Activated naive CD4-positive, alpha-beta T cell treated with anti-CD3 and anti-CD28 coated beads, Interleukin-2, amount 10 ng/mL, durations not matched to agents 7 days and 5 days (primary cell): Measurements from ENCODE around the gene EMILIN3.

Experiments used
- CTCF ChIA-PET: fragments of 350-600 bp; sonication (Branson Sonifier 250); formaldehyde crosslinking; loops from one replicate; lab custom pipeline; 2021; ENCODE audit warnings: antibody characterized with exemption; lab: Charles Lee
- DNase-seq: peaks from one replicate; pipeline ENCODE4 v3.0.0-alpha.2; 2020
- H3K27ac Mint-ChIP-seq: one replicate; pipeline ENCODE4 v1.8.0; 2021; ENCODE audit warnings: mild to moderate bottlenecking, moderate library complexity, mixed read lengths
- H3K27me3 Mint-ChIP-seq: one replicate; pipeline ENCODE4 v1.8.0; 2021; ENCODE audit warnings: mild to moderate bottlenecking, mixed read lengths
- H3K36me3 Mint-ChIP-seq: one replicate; pipeline ENCODE4 v1.8.0; 2021; ENCODE audit warnings: mixed read lengths
- H3K4me1 Mint-ChIP-seq: one replicate; pipeline ENCODE4 v1.8.0; 2021; ENCODE audit warnings: mixed read lengths
- H3K4me3 Mint-ChIP-seq: one replicate; pipeline ENCODE4 v1.8.0; 2021; ENCODE audit warnings: mild to moderate bottlenecking, moderate library complexity, mixed read lengths
- H3K9me3 Mint-ChIP-seq: one replicate; pipeline ENCODE4 v1.8.0; 2021; ENCODE audit warnings: mixed read lengths

The EMILIN3 gene

GRCh38 chr20:41336711-41337492 lies 29.7 kb downstream of the EMILIN3 start:
- Mint-ChIP-seq H3K27me3 (peaks cover 40% of the 10 kb centered on the region), H3K4me3 (no peak overlapping the region), H3K27ac (no peak overlapping the region), H3K4me1 (peaks cover 13% of the 10 kb centered on the region), H3K9me3 (no peaks in the 10 kb centered on the region), H3K36me3 (no peaks in the 10 kb centered on the region)
- CTCF ChIA-PET, result interaction anchor here (0.8 to 5.1 kb wide), 6 partner anchors 7 to 345 kb away, joined by 3 to 41 read pairs (median 5); no protein-coding TSS in a partner anchor
- no peak for DNase-seq

GRCh38 chr20:41335591-41335990 lies 31.0 kb downstream of the EMILIN3 start:
- Mint-ChIP-seq H3K4me3 (no peak overlapping the region), H3K4me1 (peaks cover 12% of the 10 kb centered on the region), H3K36me3 (no peaks in the 10 kb centered on the region), H3K27me3 (peaks cover 41% of the 10 kb centered on the region), H3K27ac (no peak overlapping the region), H3K9me3 (no peaks in the 10 kb centered on the region)
- DNase-seq, result no peak
- CTCF ChIA-PET, result no interaction called here

DNA sequence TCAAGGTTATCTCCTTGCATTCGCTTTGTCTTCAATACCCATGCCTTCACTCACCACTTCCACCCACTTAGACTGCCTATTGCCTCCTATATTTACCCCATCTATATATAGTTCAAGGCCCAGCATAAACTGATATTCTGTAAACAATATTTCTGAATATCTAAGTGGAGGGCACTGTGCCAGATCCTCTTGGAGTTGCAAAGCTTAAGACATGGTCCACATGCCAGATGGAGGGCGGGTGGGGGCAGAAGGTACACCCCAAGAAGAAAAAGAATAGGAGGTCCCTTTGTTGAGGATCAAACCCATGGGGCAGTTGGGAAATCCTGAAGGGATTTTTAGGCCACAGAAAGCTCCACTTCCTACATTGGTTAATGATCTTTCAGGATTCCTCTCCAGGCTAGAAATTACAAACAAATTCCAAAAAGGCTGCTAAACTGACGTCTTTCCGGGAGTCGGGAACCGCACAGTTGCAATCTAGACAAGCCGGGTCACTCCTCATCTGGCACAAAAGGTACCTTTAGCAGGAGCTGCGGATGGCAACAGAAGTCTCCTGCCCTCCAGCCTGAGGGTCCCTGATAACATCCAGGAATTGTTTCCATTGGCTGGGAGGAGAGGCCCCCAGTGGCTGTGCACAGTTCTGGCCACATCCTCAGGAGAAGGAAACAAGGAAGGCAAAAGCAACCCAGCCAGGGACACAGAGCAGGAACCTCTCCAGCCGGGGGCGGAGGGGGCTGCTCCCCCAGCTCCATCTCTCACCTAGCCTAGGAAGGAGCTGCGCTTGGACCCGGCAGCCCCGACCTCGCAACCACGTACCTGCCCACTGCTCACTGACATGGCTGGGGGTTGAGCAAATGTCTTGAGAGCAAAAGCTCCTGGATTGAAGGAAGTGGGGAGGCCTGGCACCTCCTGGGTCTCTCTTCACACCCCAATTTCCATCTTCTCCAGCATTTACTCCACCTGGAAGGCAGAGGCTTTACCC lies 31.9 kb downstream of the EMILIN3 start:
- Mint-ChIP-seq H3K36me3 (no peaks in the 10 kb centered on the region), H3K4me3 (no peak overlapping the region), H3K4me1 (peaks cover 6% of the 10 kb centered on the region), H3K9me3 (no peaks in the 10 kb centered on the region), H3K27me3 (peaks cover 37% of the 10 kb centered on the region), H3K27ac (no peak overlapping the region)
- CTCF ChIA-PET, result interaction anchor here (1.2 kb wide), 1 partner anchor 76 kb away, joined by 3 read pairs; no protein-coding TSS in a partner anchor
- no peak for DNase-seq

- no peak for DNase-seq
- Mint-ChIP-seq H3K9me3 (no peaks in the 10 kb centered on the region), H3K27me3 (peaks cover 34% of the 10 kb centered on the region), H3K4me3 (no peak overlapping the region), H3K4me1 (peaks cover 10% of the 10 kb centered on the region), H3K27ac (no peak overlapping the region), H3K36me3 (no peaks in the 10 kb centered on the region)
- CTCF ChIA-PET, result interaction anchor here (1.0 to 1.2 kb wide), 2 partner anchors 77 to 101 kb away, joined by 3 read pairs; no protein-coding TSS in a partner anchor
Measured at GRCh38 chr20:41334036-41334435, 32.6 kb downstream of the EMILIN3 start.

GRCh38 chr20:41331731-41332130 lies 34.9 kb downstream of the EMILIN3 start:
- CTCF ChIA-PET, result interaction anchor here (0.9 kb wide), 1 partner anchor 174 kb away, joined by 3 read pairs; no protein-coding TSS in a partner anchor
- Mint-ChIP-seq H3K4me1 (peaks cover 13% of the 10 kb centered on the region), H3K4me3 (no peak overlapping the region), H3K36me3 (no peaks in the 10 kb centered on the region), H3K27me3 (peaks cover 25% of the 10 kb centered on the region), H3K9me3 (no peaks in the 10 kb centered on the region), H3K27ac (no peak overlapping the region)
- DNase-seq, result no peak

GRCh38 chr20:41330941-41331340 lies 35.7 kb downstream of the EMILIN3 start:
- H3K4me1 Mint-ChIP-seq, result peaks cover 13% of the 10 kb centered on the region
- CTCF ChIA-PET, result interaction anchor here (0.9 to 1.9 kb wide), 2 partner anchors 173 to 196 kb away, joined by 3 to 15 read pairs; no protein-coding TSS in a partner anchor
- H3K4me3 Mint-ChIP-seq, result no peak overlapping the region
- no peak overlapping the region for H3K27ac Mint-ChIP-seq
- DNase-seq, result no peak
- peaks cover 25% of the 10 kb centered on the region for H3K27me3 Mint-ChIP-seq
- no peaks in the 10 kb centered on the region for H3K9me3 Mint-ChIP-seq
- no peaks in the 10 kb centered on the region for H3K36me3 Mint-ChIP-seq

- DNase-seq, result no peak
- CTCF ChIA-PET, result interaction anchor here (0.6 to 1.9 kb wide), 3 partner anchors 8 to 196 kb away, joined by 4 to 15 read pairs (median 5); no protein-coding TSS in a partner anchor
- H3K27ac Mint-ChIP-seq, result no peak overlapping the region
Measured at GRCh38 chr20:41330343-41330720, 36.3 kb downstream of the EMILIN3 start.

DNA sequence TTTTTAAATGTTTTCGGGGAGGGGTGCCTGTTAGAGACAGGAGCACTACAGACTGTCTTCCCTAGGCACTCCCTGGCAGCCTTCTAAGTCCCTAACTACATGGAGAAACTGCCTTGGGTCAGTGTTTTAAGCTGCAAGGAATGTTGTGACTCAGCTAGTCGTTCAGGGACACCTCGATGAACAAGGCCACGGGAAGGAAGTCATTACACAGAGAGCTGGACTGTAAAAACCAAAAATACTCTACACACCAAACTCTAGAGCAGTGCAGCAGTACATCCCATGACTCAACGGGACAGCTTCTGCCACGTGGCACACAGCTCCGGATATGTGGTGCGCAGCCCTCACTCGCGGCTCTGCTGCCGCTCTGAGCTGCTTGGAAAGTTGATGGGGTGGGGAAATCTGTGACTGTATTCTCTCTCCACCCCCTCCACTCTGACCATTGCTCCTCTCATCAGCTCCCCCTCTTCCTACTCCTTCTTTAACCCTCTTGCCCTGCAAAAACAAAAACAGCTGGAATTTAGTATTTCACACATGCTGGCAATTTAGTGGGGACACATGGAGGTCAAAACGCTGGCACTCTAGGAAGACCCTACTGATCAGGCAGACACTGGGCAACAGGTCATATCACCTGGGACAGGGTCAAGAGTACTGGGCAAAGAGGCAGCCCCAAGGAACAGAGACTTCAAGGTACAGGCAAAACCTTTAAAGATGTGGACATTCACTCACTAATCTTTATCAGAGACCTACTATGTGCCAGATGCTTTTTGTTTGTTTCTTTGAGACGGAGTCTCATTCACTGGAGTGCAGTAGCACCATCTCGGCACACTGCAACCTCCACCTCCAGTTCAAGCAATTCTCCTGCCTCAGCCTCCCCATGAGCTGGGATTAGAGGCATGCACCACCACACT lies 36.9 kb downstream of the EMILIN3 start:
- no peaks in the 10 kb centered on the region for H3K9me3 Mint-ChIP-seq
- no peak overlapping the region for H3K27ac Mint-ChIP-seq
- peaks cover 12% of the 10 kb centered on the region for H3K27me3 Mint-ChIP-seq
- no peaks in the 10 kb centered on the region for H3K36me3 Mint-ChIP-seq
- H3K4me3 Mint-ChIP-seq, result no peak overlapping the region
- H3K4me1 Mint-ChIP-seq, result peaks cover 13% of the 10 kb centered on the region
- CTCF ChIA-PET, result interaction anchor here (0.6 to 1.9 kb wide), 5 partner anchors 8 to 195 kb away, joined by 3 to 15 read pairs (median 4); no protein-coding TSS in a partner anchor
- DNase-seq, result peak; percentile 69

More at GRCh38 chr20:41330343-41330720, 36.3 kb downstream of the EMILIN3 start:
- no peaks in the 10 kb centered on the region for H3K36me3 Mint-ChIP-seq
- H3K4me3 Mint-ChIP-seq, result no peak overlapping the region
- H3K4me1 Mint-ChIP-seq, result peaks cover 13% of the 10 kb centered on the region
- H3K9me3 Mint-ChIP-seq, result no peaks in the 10 kb centered on the region
- peaks cover 19% of the 10 kb centered on the region for H3K27me3 Mint-ChIP-seq

GRCh38 chr20:41327178-41327577 lies 39.4 kb downstream of the EMILIN3 start:
- H3K36me3 Mint-ChIP-seq, result no peaks in the 10 kb centered on the region
- no peak overlapping the region for H3K4me3 Mint-ChIP-seq
- DNase-seq, result no peak
- CTCF ChIA-PET, result interaction anchor here (1.2 kb wide), 1 partner anchor 12 kb away, joined by 6 read pairs; no protein-coding TSS in a partner anchor
- no peak overlapping the region for H3K27ac Mint-ChIP-seq
- H3K4me1 Mint-ChIP-seq, result peaks cover 13% of the 10 kb centered on the region
- H3K27me3 Mint-ChIP-seq, result peaks cover 5% of the 10 kb centered on the region
- no peaks in the 10 kb centered on the region for H3K9me3 Mint-ChIP-seq

- CTCF ChIA-PET, result no interaction called here
- Mint-ChIP-seq H3K27ac (no peak overlapping the region), H3K4me3 (no peak overlapping the region), H3K27me3 (peaks cover 18% of the 10 kb centered on the region), H3K36me3 (no peaks in the 10 kb centered on the region), H3K9me3 (no peaks in the 10 kb centered on the region), H3K4me1 (peaks cover 20% of the 10 kb centered on the region)
- no peak for DNase-seq
Measured at GRCh38 chr20:41320976-41321375, 45.6 kb downstream of the EMILIN3 start.

- Mint-ChIP-seq H3K4me1 (peaks cover 23% of the 10 kb centered on the region), H3K9me3 (no peaks in the 10 kb centered on the region), H3K27ac (no peak overlapping the region), H3K4me3 (no peak overlapping the region), H3K27me3 (peaks cover 18% of the 10 kb centered on the region), H3K36me3 (no peaks in the 10 kb centered on the region)
- no peak for DNase-seq
- CTCF ChIA-PET, result no interaction called here
Measured at GRCh38 chr20:41320441-41320840, 46.2 kb downstream of the EMILIN3 start.

GRCh38 chr20:41318271-41318649 lies 48.4 kb downstream of the EMILIN3 start:
- no peak for DNase-seq
- Mint-ChIP-seq H3K27me3 (peaks cover 18% of the 10 kb centered on the region), H3K36me3 (no peaks in the 10 kb centered on the region), H3K9me3 (no peaks in the 10 kb centered on the region), H3K4me3 (peak overlapping the region; percentile 62), H3K27ac (no peak overlapping the region), H3K4me1 (peaks cover 28% of the 10 kb centered on the region)
- CTCF ChIA-PET, result interaction anchor here (0.8 kb wide), 1 partner anchor 11 kb away, joined by 3 read pairs; no protein-coding TSS in a partner anchor
